Measurements from ENCODE around the gene APPBP2.

The APPBP2 gene

DNA sequence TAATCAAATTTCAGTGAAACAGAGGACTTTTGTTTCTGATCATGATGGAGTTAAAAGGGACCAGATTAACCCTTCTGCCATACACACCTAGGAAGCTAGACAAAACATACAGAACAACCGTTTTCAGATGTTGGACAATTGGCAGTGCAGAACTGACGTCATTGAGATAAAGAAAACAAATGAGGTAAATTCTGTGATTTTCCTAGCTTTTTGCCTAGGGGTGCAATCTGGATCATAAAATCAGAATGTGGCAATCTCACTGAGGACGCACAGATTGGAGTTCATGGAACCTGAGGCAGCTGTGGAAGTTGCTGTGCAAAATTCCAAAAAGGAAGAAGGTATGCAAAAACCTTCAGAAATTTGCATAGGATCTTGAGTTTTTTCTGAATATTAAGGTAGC, 119.2 kb downstream of the APPBP2 start:
- DNase-seq (ENCODE audit: insufficient read length, low spot score) = no peak
- TF ChIP-seq, protein P1, sequence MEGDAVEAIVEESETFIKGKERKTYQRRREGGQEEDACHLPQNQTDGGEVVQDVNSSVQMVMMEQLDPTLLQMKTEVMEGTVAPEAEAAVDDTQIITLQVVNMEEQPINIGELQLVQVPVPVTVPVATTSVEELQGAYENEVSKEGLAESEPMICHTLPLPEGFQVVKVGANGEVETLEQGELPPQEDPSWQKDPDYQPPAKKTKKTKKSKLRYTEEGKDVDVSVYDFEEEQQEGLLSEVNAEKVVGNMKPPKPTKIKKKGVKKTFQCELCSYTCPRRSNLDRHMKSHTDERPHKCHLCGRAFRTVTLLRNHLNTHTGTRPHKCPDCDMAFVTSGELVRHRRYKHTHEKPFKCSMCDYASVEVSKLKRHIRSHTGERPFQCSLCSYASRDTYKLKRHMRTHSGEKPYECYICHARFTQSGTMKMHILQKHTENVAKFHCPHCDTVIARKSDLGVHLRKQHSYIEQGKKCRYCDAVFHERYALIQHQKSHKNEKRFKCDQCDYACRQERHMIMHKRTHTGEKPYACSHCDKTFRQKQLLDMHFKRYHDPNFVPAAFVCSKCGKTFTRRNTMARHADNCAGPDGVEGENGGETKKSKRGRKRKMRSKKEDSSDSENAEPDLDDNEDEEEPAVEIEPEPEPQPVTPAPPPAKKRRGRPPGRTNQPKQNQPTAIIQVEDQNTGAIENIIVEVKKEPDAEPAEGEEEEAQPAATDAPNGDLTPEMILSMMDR (IDR thresholded peaks at IDR 0.05; ENCODE audit: insufficient read depth, missing control alignments) = no peak
- FAIRE-seq = no peak

DNA sequence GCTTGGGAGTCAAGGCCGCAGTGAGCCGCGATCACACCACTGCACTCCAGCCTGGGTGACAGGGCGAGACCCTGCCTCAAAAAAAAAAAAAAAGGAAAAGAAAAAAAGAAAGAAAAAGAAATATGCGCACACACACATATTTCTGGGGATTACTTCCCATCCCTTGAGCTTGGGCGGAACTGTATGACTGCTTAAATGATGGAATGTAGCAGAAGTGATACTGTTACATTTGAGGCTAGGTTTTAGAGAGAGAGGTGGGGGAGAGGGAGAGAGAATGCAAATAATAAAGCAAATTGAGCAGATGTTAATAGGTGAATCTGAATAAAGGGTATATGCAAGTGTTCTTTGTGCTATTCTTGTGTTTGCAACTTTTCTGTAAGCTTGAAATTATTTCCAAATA, 122.1 kb downstream of the APPBP2 start:
- TF ChIP-seq, protein P1 (IDR thresholded peaks at IDR 0.05; ENCODE audit: insufficient read depth, missing control alignments) = no peak
- DNase-seq (ENCODE audit: insufficient read length, low spot score) = no peak
- FAIRE-seq = no peak

DNA sequence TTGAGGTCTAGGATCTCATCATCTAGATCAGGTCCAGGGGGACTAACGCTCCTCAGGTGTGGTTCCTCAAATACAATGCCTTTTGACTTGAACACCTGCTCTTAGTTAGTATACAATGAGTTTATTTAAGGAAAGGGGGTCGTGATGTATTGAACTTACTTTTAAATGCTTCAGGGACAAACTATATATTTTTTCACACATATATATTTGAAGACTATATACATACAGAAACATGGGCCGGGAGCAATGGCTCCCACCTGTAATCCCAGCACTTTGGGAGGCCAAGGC, 122.6 kb downstream of the APPBP2 start:
- FAIRE-seq (no peak), DNase-seq (ENCODE audit: insufficient read length, low spot score) (no peak)
- TF ChIP-seq, protein P1 (IDR thresholded peaks at IDR 0.05; ENCODE audit: insufficient read depth, missing control alignments) = no peak

DNA sequence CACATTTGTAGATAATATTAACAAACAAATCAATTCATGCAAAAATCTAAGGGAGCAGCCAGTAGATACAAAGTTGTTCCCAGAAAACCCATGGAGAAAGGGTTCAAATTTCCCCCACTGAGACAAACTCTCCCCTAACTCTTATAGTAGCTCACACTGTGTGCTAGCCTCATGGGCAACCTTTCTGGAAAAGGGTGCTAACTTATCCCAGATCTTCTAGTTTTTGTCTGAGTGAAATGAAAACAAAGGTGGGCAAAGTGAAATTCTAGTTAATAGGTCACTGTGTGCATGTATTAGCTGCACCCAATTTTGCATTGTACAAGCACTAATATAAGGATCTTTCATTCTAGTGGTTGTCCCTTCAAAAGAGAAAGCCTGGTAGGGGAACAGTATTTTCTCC, 124.2 kb downstream of the APPBP2 start:
- DNase-seq (ENCODE audit: insufficient read length, low spot score) (no peak), FAIRE-seq (no peak)
- TF ChIP-seq, protein P1 (IDR thresholded peaks at IDR 0.05; ENCODE audit: insufficient read depth, missing control alignments) = no peak

DNA sequence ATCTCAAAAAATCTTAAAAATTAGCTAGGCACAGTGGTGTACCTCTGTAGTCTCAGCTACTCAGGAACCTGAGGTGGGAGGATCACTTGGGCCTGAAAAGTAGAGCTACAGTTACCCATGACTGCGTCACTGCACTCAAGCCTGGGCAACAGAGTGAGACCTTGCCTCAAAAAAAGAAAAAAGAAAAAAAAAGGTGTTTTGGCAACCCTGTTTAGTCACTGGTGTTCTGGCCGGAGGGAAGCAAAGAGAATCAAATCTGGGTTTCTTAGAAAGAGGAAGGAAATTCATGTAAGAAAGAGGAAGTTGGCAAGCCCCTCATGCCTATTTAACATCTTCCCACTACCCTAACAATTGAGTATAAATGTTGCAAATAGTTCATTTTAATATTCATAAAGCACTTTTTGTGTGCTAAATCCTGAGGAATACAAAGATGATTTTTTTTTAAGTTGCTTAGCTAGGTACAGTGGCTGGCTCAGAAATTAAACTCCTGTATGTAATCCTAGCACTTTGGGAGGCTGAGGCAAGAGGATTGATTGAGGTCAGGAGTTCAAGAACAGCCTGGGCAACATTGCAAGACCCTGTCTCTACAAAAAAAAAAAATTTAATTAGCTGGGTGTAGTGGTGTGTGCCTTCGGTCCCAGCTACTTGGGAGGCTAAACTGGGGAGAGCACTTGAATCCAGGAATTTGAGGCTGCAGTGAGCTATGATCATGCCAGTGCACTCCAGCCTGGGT, 127.6 kb downstream of the APPBP2 start:
- DNase-seq (ENCODE audit: insufficient read length, low spot score) (no peak), FAIRE-seq (no peak)
- TF ChIP-seq, protein P1 (IDR thresholded peaks at IDR 0.05; ENCODE audit: insufficient read depth, missing control alignments) = no peak

DNA sequence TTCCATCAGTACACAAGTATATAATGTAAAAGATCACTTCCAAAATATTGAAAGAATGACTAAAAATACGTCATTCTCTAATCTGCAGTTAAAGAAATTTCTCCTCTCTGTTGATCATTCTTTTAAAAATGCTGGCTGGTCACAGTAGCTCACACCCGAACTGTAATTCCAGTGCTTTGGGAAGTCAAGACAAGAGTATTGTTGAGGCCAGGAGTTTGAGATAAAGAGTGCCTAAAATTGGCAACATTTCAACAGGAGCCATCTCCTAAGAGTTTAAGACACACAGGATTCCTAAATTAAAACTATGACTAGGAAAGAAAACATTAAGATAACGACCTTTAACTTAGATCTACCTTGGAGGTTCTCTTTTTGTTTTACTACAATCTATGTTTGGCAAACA, 129.6 kb downstream of the APPBP2 start:
- DNase-seq (ENCODE audit: insufficient read length, low spot score) (no peak), FAIRE-seq (no peak)
- TF ChIP-seq, protein P1 (IDR thresholded peaks at IDR 0.05; ENCODE audit: insufficient read depth, missing control alignments) = no peak

DNA sequence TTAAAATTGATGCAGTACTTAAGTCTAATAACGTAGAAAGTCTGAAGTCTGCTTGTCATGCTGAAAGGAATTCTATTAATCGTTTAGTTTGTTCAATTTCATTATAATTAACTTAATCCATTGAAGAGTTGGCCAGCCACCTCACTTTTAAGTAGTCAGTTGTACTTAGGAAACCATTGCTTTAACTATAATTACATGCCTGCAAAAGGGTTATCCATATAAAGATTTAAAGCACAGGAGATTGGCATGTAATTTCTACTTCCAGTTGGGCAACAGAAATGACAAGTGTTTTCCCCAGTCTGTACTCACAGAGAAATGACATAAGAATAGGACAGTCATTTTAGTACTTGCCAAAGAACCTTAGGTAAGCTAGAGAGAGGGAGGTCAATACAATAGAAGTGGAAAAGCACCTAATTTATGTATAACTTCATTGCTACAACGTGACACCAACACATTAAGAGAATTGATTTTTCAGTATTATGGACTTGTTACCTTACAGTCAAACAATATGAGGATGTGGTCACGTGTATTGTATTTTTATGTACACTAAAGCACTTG, 130.5 kb downstream of the APPBP2 start:
- no peak for DNase-seq (ENCODE audit: insufficient read length, low spot score)

More for the DNA sequence above, 130.5 kb downstream of the APPBP2 start:
- TF ChIP-seq, protein P1 (IDR thresholded peaks at IDR 0.05; ENCODE audit: insufficient read depth, missing control alignments) = no peak
- FAIRE-seq = no peak
